HG03469 (cell line): ENCODE data around the gene SLC5A12.

Experiments used
- ATAC-seq: cut with Tn5 transposase; IDR thresholded peaks from one replicate; pipeline ENCODE4 v1.9.1; 2021; ENCODE audit warnings: mild to moderate bottlenecking, moderate library complexity, moderate number of reproducible peaks; ENCODE audit not compliant: unreplicated experiment

The SLC5A12 gene

DNA sequence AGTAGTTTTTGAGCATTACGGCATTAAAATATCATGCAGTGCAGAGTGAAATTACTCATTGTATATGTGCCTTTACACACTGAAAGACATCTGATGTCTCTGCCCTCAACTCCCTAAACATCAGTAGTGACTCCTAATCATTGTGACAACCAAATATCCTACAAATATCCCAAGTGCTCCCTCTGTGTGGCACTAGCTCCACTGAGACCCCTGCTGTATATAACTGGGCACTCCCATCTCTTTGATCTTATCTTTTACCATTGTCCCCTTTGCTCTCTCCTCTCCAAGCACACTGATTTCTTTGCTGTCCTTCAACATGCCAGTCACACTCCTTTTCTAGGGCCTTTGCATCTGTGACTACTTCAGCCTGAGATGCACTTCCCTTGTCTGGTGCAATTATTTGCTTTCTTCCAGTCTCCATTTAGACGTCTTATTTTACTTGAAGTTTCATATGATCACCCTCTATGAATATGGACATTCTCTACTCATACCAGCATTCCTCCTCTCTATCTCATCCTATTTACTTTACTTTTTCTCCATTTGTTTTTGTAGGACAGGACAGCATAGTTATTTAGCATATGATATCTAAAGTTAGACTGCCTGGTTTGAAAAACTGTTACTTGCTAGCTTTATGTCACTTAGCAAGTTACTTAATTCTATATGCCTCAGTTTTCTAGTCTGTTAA is 2.4 kb downstream of the SLC5A12 start:
- no peak for ATAC-seq

DNA sequence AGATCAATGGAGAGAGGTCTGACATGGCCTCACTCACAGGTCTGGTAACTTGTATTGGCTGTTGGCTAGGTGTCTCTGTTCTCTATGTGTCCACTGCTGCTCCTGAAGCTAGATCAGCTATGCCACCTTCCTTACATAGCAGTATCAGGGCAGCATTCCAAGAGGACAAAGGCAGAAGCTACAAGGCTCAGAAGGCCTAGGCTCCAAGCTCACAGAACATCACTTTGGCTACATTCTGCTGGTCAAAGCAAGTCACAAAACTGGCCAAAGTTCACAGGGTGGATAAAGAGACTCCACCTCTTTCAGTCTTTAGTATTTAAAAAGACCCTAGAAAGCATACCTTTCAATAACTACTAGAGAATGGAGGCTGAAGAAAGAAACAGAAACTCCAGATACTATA is 4.1 kb downstream of the SLC5A12 start:
- ATAC-seq, result no peak

DNA sequence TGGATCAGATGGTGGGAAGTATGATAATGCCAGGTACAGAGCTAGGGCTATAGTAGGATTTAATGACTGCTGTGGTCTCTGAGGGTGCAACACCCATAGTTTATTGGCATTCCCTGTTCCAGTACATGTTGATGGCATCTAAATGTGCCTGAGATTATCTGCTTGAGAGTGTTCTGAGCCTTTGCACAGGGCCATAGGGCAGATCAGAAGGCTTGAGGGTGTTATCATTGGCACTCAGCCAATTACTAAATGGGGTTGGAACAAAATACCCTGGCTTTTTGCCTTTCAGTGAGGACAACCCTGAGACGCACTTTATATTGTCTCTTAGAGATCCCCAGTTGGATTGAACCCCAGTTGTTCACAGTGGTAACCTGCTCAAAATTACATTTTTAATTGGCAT is 6.7 kb downstream of the SLC5A12 start:
- ATAC-seq, result no peak

DNA sequence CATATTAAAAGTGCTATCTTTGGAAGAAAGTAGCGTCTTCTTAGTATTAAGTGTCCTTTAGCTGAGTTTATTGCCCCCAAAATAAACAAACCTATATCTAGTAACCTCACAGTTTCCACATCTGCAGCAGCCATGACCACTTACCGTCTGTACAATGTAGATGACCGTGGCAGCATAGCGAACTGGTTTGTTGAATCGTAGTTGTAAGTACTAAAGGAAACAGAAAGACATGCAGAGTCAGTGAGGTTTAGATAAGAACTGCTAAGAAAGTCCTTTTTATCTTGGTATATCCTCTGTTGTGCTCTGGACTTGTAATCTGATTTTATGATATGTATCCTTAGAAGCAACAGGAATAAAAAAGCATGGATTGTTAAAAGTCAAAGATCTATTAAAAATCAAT is 9.4 kb downstream of the SLC5A12 start:
- ATAC-seq, result no peak

DNA sequence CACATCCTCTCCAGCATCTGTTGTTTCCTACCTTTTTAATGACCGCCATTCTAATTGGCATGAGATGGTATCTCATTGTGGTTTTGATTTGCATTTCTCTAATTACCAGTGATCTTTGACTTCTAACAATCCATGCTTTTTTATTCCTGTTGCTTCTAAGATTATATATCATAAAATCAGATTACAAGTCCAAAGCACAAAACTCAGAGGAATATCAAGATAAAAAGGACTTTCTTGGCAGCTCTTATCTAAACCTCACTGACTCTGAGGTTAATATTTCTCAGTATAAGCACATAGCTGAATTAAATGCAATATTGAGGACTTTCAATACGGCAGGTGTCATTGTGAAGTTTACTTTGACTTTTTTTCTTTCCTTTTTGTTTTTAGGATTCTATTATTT is 11.4 kb downstream of the SLC5A12 start:
- ATAC-seq, result no peak

DNA sequence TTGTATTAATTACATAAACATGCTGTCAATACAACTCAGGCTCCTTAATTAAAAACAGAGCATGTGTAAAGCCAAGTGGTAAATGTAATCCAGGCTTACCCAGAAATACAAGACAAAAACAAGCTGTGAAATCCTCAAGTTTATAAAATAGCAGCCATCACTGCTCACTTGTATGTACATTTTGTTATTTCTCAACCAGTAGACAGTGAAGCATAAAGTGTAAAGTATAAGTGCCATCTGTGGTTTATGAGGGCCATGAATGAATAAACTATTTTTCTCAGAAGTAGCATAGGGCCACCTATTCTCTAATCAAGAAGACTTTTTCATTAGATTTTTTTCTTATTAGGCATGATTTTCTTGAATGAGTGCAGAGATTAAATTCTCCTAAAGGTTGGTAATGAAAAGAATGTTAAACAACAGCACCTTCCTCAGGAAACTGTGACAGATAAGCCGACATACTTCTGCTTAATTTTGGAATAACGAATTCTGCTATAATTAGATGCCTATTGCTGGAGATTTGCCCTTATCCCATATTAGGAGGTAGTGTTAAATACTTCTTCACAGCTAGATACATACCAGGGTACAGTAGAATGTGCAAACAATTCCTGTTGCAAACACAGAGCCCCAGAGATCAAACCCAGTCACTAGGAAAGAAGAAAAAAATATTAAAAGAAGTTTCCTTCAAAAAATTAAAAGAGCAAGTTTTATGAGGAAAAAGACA is 13.0 kb downstream of the SLC5A12 start:
- ATAC-seq, result no peak

DNA sequence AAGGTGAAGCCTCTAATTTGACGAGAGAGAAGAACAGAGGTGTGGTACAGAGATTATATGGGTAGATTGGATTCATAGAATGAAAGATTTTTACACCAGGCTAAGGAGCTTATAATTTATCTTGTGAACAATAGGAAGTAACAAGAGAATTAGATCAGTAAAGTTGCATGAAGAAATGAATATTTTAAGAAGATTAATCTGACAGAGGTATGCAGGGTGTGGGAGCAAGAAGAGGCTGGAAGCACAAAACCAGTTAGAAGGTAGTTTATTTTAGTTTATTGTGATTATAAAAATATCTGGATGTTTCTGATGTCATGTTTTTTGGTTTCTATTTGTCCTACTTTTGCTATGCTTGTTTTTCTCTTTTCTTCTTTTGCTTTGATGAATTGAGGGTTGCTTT is 15.7 kb downstream of the SLC5A12 start:
- no peak for ATAC-seq

DNA sequence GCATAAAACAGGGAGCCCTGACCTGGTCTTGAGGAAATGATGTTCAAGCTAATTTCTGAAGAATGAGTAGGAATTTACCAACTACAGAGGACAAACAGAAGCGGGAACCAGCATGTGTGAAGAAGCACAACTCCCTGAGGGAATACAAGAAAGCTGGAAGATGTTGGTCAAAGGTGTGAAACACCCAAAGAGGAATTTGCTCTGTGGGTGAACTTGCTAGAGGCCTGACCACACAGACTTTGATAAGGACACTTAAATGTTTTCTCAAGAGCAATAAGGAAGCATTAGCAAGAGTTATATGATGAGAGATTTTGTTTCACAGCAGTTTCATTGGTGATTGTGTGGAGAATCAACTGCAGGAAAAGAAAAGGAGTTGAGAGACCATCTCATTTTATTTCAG is 17.6 kb downstream of the SLC5A12 start:
- ATAC-seq, result no peak

DNA sequence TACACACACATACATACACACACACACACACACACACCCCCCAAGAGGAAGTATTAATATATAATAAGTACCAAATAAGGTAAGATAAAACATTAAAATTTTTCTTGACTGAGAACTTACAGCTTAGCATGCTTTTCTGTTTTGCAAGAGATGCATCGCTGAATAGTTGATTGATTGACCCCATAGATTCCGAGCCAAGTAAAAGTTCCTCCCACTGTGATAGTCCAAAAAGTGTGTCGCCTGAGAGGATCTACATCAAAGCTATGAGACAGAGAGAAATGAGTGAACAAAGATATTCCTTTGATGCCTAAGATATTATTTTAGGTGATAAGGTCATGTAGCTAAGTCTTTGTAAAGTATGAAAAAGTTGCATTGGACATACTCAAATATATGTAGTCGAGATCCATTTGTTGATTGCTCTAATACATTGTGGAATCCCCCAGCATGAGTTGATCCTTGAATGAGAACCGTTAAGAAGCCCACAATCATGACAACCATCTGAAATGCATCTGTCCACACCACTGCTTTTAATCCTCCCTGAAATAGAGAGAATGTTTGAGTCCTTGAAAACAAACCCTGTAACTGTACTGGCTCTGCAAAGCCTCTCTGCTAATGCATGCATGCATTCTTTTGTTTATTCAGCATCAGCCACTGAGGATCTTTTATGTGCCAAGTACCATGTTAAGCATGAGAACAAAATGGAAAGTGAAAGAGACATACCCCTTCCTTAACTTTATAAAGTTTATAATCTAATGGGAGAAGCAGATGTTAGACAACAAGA is 18.3 kb downstream of the SLC5A12 start:
- no peak for ATAC-seq

DNA sequence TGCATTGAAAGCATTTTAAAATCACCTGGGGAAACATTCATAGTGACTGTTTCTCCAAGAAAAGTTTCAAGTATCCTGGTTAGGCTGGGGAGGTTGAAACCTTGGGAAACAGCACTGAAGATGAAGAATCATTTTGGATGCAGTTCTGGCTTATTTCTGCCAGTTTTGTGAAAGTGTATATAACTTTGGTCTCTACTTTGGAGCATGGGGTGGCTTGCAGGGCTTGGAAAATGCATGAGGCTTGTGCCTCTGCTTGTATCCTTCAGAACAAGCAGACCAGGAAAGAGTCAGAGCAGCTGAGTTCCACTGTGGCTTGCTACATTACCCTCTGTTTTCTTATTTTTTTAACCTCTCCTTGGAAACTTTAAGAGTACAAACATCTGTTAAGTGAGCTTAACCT is 19.5 kb downstream of the SLC5A12 start:
- no peak for ATAC-seq

DNA sequence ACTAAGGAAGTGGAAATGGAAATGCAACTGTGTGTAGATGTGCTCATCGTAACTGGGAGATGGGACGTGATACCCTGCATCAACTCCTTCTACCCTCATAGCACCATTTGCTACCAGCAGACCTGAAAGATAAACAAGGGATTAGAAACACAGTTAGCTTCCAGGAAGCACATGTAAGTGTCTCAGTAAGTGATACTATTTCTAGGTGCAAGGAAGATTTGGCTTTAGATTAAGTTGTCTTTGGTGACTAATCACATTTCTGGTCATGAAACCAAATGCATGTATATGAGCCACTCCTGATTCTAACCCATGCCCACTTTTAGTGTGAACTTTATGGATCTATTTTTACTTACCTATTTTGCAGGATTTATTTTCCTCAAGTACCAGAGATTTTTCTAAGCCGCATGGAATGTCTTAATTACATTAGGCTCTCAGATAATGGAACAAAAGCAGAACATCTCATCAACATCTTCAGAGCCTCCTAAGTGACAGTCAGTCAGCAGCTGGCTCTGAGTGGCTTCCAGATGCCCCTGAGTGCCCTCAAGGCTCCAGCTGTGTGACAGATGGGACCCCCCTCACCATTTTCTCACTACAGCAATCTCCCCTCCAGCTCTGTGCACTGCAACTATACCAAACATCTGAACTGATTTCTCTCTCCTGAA is 21.2 kb downstream of the SLC5A12 start:
- ATAC-seq, result no peak

DNA sequence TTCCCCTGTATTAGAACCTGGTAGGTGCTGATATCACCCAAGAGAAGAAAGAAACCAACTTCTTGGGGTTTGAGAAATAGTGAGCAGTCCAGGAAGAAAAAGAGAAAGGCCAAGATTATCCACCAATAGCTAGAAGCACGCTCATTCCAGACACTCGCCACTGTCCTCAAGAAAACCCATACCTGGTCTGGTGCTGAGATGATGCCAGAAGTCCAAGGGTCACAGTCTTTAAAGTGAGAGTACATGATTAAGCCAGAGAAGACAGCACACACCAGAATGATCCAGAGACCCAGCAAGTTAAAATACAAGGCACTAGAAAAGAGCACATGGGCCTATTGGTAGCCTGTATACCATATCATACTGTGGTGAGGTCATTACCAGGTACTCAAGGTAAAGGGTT is 23.6 kb downstream of the SLC5A12 start:
- ATAC-seq, result no peak

DNA sequence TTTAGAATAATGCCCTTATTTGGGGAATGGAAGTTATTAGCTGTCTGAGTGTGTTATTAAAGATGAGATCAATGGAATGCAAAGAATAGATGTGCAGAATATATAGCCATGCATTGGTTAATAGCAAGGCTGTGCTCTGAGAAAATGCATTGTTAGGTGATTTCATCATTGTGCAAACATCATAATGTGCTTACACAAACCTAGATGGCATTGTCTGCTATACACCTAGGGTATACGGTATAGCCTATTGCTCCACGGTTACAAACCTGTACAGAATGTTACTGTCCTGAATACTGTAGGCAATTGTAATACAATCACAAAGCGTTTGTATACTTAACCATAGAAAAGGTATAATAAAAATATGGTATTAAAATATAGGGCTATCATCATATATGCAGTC is 25.5 kb downstream of the SLC5A12 start:
- ATAC-seq, result no peak

DNA sequence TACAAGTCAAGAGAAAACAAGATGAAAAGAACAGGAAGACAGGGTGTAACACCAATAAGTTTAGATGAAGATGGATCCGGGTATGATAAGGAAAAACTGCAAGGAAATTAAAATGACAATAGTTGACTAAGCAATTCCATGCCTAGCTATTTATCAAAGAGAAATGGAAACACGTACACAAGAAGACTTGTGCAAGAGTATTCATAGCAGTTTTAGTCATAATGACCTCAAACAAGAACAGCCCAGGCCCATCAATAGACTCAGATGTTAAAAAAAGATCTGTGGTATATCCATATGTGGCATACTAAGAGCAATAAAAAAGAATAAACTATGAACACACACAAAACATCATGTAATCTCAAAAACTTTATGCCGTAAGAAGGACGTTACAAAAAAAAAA is 33.2 kb downstream of the SLC5A12 start:
- no peak for ATAC-seq

DNA sequence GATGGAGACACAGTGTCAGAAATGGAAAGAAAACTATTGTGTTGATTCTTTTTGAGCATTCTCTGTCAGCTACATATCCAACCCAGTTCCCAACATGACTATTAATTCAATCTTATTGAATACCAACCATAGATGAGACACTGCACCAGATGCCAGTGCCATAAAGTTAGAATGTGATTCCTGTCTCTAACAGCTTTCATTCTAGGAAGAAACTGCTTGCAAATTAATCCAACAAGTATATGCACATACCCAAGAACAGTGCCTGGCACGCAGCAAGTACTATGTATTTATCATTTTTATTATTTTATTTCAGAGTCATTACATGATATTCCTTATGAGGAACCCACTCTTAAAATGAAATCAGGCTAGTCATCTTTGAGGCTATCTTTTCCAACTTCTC is 34.5 kb downstream of the SLC5A12 start:
- no peak for ATAC-seq

DNA sequence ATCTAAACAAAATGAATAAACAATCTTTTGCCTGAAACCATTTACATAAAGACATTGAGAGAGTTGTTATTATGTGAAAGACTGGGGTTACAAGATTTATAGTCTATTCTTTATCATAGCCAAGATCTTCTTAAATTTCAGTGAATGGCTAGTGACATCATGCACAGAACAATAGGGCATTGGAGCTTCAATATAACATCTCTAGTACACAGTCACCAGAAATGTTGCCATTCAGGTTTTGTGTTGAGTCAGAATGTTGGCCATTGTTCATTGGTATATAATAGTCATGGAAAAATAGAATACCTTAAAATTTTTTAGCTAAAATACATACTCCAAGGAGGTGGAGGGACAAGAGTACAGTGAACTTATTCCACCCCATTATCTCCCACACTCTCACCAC is 44.3 kb downstream of the SLC5A12 start:
- ATAC-seq, result no peak

DNA sequence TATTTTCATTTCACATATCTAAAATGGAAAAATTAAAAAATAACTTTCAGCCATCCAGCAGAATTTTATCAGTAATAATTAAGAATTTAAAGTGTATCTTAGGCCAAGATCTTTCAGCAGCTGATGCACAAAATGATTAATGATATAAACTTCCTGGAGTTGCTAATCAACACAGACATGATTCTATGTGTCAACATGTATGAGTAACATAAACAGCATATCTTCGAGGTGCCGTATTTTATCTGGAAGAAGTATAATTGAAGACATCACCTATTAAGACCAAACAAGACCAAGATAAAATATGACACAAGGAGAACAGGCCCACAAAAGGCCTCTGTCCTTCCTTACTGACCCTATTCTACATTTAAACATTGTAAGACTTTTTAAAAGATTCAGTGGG is 45.2 kb downstream of the SLC5A12 start:
- ATAC-seq, result no peak

DNA sequence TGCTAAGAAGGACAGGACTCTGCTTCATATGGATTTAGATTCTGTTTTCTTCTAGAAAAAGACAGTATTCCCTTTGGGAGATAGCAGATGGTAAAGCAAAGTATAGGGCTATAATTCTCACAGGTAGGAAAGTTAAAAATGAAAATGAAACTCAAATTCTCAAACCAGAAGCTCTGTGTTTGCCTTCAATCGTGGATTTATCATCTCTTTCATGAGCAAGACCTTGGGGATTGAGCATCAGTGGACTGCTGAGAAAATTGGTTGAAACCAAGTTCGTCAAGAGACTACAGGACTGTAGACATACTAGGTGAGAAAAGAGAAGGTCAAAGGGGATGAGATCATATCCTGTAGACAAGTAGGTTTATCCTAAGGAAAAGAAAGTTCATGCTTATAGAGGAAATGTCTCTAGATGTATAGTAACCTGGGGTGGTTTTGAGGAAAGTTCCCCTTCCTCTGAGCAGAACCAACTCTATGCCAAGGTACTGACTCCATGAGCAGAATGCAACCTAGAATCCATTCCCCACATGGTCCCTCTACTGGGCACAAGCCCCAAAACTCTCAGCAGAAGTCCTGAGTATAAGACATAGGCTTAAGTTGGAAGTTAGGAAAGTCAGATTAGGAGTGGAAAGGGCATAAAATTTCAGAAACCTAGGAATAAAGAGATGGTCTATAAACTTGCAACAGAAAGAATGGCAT is 46.5 kb downstream of the SLC5A12 start:
- ATAC-seq, result no peak

DNA sequence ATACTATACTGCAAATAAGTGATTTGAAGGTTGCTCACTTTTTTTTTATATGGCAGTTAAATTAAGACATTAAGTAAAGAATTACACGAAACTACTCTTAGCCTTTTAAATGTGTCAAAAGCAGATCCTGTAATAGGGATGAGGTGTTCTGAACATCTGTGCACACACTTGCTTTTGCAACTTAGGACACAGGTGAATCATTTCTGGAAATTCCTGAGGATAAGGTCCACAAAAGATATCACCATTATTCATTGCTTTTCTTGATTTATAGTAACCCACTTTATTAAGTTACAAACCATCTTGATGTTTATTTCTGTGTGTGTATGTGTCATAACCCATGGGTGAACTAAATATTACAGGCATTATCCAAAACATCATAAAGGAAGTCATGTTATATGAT is 55.9 kb downstream of the SLC5A12 start:
- ATAC-seq, result no peak

DNA sequence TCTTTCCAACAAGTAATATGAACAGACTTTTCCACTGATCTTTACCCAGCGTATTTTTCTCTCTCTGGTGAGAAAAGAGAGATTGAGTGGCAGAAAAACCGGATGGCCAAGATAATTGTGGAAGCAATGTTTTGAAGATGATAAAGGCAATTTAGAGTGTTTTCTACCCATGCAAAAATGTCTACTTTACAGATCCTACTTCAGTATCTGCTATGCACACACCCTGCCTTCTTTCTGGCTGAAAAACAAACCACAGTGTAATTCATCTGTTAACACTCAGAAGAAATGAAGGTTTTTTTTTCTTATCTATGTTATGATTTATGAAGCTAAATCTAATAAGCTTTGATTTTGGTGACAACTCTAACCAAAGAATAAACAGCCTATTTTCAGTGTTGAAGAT is 56.8 kb downstream of the SLC5A12 start:
- no peak for ATAC-seq

DNA sequence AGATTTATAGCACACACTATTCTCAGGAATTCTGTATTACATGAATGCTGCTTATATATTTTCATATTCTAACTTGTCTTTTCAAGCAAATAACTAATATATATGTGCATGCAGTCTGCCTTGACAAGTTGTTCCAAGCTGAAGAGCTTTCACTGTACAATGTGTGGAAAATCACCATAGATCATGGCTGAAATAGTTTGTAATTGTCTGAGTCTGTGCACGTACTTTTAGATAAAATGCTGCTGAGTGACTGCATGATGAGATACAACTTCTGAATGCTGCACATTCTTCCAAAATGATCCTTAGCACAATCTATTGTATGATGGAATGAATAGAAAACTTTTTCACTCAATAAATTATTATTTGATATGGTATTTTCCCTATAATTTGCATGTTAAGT is 58.9 kb downstream of the SLC5A12 start:
- no peak for ATAC-seq
